GM18909 (cell line): Measurements from ENCODE around the gene TOP3B.

ENCODE experiments used
- ATAC-seq: cut with Tn5 transposase; IDR thresholded peaks from one replicate; pipeline ENCODE4 v1.9.1; 2021; ENCODE audit warnings: mild to moderate bottlenecking; ENCODE audit not compliant: unreplicated experiment, poor library complexity

TOP3B gene

DNA sequence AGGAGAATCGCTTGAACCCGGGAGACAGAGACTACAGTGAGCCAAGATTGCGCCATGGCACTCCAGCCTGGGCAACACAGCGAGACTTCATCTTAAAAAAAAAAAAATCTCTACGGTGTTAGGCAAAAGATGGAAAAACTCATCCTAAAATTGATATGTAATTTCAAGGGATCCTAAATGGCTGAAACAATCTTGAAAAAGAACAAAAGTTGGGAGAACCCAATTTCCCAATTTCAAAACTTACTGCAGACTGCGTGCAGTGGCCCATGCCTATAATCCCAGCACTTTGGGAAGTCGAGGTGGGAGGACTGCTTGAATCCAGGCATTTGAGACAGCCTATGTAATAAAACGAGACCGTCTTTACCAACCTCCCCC is 31.7 kb upstream of the TOP3B start:
- no peak for ATAC-seq

DNA sequence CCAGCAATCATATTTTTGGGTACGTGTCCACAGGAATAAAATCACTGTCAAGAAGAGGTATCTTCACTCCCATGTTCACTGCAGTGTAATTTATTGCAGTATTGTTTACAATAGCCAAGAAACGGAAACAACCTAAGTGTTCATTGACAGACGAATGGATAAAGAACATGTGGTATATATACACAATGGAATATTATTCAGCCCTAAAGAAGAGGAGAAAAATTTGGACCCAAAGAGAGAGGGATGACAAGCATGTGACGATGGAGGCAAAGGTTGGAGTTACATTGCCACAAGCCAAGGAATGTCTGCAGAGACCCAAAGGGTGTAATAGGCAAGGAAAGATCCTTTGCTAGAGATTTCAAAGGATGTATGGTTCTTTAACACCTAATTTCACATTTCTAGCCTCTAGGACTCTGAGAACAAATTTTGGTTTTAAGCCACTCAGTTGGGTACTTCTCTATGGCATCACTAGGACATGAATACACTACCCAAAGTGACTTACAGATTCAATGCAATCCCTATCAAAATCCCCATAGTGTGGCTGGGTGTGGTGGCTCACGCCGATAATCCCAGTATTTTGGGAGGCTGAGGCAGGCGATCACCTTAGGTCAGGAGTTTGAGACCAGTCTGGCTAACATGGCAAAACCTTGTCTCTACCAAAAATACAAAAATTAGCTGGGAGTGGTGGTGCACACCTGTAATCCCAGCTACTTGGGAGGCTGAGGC is 31.1 kb upstream of the TOP3B start:
- ATAC-seq: no peak

DNA sequence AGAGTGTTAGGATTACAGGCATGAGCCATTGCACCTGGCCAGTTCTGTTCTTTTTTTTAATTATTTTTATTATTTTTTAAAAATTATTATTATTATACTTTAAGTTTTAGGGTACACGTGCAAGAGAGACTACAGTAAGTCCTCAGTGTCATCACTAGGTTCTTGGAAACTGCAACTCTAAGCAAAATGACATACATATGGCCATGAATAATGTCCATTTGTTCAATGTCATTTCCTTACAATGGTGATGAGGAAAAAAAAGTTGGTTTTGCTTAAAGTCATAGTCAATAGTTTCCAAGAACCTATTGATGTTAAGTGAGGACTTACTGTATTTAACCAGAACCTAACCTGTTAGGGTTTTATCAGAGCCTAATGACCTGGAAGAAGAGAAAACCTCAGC is 29.4 kb upstream of the TOP3B start:
- ATAC-seq: no peak

DNA sequence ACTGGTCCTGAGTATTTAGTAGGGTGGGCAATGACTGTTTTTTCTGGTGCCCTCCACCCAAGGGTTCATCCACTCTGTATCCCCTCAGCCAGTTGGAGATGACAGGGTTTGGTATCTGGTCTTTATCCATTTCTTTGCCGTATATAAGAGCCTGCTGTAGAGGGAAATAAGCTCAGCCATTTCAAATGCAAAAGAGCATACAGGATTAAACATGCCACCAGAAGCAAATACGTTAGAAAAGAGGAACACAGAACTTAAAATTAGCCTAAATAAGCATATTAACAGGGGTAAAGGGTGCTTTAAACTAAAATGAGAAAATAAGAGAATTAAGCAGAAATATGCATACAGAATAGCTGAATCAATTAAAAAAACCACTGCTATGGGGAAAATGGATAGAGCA is 27.8 kb upstream of the TOP3B start:
- no peak for ATAC-seq

DNA sequence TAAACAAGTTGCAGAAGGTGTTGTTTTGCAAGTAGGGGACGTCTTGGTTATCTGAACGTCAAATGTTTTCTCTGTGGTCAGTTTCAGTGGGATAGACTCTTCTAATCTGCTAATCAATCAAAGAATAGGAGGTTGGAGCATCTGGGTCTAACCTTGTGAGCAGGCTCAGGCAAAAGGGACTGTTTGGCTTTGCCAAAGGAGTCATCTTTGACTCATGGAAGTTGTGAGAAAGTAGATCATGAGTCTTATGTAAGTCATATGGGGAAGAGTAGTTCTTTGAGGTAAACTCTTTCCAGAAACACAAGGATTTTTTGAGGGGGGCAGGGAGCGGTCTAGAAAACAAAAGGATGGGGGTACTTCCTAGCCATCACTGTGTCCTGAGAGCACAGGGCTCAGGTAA is 27.1 kb upstream of the TOP3B start:
- ATAC-seq: no peak

DNA sequence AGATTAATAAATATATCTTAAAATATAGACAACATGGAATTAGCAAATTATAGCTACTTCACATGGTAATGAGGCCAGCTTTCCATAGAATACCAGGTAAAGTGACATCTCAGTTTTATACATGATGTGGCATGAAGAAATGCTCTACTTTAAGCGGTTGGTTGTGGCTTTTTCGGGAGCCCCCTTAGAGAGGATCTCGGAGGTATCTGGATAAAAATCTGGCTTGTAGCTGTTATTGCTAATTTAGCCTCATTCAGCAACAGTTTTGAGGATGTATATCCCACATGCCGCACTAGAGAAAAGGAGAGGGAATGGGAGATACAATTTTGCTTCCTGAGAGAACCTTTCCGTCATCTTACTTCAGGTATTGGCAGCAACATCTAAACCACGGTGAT is 24.0 kb upstream of the TOP3B start:
- no peak for ATAC-seq

DNA sequence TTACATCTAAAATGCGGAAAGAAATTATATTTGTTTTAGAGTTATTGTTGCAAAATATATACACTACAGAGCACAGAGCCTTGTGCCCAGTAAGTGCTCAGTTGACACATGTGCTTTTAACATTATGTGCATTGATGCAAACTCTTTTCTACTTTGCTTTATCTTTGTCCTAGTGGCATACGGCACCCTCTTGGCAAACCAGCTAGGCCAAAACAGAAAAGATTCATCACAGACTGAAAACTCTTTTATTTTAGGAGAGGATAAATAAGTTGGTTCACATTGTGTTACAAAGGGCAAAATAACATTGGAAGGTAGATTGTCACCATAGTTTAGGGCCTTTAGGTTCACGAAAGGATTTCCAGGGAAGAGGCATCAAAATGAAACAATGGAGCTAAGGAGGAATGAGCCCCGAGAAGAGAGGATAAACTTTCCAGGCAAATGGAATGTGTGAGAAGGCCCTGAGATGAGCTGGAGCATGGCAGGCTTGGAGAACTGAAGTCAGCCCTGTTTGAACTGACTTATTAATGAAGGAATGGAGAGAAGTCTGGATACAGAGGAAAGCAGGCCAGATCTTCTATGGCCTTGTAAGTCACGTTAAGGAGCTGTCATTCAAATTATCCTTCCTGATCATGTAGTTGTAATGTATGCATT is 23.5 kb upstream of the TOP3B start:
- no peak for ATAC-seq

DNA sequence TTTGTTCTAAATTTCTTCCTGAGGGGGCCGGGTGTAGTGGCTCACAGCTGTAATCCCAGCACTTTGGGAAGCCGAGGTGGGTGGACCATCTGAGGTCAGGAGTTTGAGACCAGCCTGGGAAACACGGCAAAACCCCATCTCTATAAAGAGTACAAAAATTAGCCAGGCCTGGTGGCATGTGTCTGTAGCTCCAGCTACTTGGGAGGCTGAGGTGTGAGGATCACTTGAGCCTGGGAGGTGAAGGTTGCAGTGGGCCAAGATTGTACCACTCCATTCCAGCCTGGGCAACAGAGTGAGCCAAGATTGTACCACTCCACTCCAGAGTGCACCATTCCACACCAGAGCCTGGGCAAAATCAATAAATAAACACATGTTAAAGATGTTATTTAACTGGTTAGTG is 20.6 kb upstream of the TOP3B start:
- ATAC-seq: no peak

DNA sequence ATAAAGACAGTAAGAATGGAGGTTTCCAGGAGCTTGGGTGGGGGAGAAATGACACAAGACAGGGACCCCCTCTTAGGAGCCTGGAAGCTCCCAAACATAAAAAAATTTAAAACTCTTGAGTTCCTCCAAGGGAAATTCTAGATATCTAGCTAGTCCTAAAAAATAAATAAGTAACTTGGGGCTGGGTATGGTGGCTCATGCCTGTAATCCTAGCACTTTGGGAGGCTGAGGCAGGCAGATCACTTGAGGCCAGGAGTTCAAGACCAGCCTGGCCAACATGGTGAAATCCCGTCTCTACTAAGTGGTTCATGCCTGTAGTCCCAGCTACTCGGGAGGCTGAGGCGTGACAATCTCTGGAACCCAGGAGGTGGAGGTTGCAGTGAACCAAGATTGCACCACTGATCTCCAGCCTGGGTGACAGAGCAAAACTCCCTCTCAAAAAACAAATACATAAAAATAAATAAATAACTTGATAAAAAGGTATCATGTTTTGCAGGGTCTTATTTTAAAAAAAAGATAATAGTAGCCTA is 20.0 kb upstream of the TOP3B start:
- ATAC-seq: no peak

DNA sequence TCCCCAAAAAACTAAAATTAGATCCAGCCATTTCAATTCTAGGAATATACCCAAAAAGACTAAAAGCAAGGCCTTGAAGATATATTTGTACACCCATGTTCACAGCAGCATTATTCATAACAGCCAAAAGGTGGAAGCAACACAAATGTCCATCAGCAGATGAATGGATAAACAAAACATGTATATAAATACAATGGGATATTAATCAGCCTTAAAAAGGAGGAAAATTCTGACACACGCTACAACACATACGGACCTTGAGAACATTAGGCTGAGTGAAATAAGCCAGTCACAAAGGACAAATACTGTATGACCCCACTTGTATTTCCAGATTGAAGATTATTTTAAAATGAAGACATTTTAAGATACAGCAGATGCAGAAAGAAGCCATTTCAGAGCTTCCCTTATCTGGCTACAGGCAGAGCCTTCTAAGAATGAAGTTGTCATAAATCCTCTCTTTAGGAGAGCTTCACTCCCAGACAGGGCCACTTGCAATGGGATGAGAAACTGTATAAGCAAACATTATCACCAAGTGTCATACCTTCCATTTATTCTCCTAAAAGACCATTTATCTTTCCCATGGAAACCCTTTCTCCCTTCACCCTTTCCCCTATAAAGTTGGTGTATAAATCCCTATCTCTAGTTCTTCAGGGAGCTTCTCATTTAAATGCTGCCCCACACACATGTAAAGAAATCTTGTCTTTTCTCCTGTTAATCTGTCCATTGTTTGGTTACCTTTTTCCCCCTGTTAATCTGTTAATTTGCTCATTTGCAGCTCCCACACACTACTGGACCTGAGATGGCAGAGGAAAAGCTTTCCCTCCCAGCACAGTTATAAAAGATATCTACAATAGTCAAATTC is 19.3 kb upstream of the TOP3B start:
- ATAC-seq: no peak

DNA sequence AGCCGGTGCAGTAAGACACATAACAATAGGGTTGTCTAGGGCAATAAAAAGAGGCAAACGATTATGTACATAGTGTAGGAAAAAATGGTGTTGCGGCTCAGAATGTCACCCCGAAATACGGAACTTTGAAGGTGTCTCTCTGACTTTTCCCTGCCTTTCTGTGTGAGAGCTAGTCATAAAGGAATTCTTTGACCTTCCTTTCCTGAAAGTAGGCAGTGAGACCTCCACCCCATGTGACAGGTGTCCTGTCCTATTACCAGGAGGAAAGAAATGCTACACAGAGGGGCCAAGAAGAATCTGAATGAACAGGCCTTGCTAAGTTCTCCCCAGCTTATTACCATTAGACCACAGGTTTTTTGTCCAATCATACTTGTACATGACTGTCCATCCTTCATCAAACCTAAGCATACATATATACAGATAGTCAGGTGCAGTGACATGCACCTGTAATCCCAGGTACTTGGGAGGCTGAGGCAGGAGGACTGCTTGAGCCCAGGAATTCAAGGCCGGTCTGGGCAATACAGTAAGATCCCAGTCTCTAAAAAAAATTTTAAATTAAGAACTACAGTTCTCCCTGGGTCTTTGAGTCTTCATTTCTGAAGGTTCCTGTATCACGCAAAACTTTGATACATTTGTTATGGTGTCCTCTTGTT is 16.1 kb upstream of the TOP3B start:
- ATAC-seq: no peak

DNA sequence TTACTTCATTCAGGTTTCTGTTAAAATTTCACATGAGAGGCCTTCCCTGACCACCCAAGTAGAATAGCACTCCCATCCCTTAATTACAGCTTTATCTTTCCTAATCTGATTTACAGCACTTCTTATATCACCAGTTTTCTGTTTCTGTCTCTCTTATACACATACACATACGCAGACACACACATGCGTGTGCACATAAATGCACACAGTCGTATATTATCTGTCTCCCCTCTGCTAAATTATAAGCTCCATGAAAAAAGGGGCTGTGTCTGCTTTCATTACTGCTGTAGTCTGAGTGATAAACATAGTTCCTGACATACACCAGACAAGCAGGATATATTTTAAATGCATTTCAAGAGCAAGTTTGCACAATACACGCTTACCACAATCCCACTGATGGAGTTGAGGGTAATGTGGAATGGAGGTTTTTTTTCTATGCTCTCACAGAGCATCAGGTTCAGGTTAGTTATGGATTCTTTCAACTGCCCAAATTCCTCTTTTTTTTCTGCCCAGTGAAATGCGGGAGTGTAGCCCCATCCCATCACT is 13.7 kb upstream of the TOP3B start:
- ATAC-seq: no peak

DNA sequence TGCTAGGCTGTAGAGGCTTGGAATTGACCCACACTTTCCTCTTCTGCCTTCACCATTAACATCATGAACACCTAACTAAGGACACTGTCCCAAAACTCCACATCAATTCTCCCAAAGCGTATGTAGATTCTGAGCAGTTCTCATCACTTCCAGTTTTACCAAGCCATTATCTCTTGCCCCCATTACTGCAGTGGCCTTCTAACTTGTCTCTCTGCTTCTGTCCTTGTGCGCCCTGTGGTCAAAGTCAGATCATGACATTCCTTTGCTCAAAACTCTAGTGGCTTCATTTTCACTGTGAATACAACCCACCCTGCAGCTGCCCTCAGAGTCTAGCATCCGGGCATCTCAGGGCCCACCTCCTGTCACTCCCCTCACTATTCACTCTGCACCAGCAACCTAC is 13.1 kb upstream of the TOP3B start:
- no peak for ATAC-seq

DNA sequence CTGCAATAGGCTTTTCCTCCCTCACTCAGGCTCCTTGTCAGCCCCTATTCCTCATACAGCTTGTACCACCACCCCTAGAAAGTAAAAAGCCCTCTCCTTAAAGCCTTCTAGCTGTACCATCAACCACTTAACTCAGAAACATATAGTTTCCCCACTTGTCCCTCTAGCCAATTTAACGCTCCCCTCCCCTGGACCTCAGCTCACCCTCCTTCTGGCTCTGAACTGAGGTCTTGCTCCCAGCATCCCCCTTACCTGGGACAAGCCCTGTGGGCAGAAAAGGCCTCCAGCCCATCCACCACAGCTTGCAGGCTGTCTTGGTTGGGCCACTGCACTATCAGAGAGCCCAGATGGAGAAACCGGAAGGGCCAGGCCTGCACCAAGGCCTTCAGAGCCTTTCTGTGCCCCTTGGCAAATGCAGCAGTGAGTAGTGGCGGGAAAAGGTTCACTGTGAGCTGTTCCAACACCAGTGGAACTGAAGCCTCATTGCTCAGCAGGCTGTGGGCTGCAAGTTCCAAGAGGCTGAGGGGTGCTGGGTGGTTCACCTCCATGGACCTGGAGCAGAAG is 12.4 kb upstream of the TOP3B start:
- no peak for ATAC-seq

DNA sequence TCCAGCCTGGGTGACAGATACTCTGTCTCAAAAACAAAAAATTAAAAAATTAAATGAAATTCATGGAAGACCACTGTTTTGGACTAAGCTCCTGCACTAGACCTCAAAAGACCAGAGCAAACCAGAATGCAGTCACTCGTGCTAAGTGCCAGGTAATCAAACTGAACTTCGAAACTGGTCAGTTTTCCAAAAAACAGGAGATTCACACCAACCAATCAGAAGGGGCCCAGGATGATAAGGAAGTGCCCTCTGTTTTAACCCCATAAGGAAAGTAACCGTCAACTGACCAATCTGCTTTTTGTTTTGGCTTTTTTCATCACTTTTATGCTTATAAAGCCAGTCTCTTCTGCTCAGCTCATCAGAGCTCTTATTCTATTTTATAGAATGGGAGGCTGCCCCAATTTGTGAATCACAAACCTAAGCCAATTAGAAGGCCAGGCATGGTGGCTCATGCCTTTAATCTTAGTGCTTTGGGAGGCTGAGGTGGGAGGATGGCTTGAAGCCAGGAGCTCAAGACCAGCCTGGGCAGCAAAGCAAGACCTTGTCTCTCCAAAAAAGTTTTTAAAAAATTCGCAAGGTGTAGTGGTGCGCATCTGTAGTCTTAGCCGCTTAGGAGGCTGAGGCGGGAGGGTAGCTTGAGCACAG is 10.1 kb upstream of the TOP3B start:
- no peak for ATAC-seq

DNA sequence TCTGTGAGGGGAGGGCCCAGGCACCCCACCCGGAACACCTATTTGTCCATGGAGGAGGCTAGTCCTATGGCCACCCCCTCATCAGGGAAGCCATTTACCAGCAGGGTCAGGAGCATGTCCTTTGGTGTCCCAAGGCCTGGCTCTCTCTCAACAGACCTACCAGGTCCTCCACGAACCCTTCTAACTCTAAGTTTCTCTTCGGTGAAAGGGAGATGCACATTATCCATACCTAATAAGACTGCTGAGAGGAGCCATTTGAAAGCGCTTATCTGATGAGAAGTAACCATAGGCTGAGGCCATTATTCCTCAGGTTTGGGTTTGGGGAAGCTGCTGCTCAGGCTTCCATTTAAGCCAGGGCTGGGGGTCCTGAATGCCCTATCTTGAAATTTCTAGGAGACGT is 9.2 kb upstream of the TOP3B start:
- no peak for ATAC-seq

DNA sequence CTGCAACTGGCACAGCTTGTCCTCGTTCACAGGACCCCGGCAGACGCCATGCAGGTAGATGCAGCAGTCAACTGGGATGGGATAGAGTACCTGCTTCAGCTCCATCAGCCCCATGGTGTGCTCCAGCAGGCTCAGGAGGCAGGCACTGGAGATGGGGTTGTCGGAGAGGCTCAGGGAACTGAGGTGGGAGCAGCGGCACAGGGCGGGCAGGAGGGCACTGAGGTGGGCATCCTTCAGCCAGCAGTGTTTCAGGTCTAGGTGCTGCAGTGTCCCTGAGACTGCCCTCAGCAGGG is 8.7 kb upstream of the TOP3B start:
- no peak for ATAC-seq

DNA sequence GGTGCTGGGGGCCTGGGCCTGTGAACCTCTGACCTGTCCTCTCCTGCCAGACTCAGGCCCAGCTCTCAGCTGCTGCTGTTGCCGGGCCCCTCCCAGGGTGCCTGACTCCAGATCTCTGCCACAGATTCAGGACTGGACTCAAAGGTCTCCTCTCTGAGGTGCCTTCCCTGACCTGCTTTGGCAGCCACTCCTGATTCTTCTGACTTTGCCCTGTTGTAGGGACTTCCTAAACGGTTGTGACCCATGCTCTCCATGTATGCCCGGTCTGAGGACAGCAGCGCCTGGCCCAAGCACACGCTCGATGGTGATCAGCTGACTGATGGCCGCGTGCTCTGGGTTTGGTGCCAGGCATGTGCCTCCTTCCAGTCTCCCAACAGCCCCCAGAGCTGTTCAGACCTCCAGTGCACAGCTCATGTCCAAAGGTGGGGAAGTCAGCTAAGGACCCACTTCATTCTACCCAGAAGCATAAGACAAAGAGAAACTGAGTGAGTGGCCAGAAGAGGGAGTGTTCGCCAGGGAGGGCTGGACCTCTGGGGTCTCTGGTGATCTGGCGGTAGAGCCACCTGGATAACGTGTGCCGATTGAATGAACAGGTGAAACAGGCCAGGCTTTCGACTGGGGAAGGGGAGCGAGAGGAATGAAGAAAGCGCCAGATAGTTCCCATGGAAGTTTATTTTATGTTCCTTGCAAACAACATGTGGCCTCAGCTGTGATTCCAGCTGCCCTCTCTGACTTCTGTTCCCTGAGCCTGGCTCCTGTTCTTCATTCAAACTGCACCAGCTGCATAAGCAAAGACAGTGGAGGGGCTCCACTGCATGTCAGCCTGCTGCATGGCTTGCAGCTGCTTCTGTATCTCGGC is 8.1 kb upstream of the TOP3B start:
- no peak for ATAC-seq

DNA sequence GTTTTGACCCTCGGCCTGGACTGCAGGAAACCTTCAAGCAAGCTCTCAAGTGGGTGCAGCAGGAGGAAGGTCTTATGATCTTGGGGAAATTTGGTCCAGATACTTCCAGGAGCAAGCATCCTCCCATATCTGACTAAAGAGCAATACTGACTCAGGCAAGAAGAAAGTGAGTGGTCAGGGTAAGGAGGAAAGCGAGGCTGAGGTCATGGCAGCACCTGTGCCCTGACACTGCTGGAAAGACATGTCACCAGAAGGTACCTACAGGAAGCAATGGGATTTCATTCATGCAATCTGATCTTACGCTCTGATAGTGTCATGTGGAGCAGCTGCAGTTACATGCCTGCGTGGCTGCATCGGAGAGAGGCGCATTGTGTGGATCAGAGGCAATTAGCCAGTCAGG is 6.5 kb upstream of the TOP3B start:
- no peak for ATAC-seq
